ENCODE results near the gene RGR.

Gene RGR

DNA sequence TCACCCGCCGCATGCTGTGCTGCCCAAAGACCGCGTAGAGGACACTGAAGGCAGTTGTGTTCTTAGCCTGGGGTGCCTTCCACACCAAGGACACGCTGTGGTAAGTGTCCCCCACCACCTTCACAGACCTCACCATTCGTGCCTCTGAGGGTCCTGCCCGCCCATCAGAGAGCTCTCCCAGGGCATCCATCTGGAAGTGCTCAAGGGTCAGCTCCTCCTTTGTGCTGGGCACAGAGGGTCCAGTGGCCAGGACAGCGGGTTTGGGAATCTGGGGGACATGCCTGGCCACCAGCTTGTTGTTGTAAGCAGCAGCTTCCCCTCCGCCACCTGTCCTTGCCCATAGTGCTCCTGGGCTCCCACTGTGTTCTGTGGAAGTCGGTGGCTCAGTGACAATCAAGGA is 12.5 kb upstream of the RGR start:
- TF ChIP-seq, protein P1, sequence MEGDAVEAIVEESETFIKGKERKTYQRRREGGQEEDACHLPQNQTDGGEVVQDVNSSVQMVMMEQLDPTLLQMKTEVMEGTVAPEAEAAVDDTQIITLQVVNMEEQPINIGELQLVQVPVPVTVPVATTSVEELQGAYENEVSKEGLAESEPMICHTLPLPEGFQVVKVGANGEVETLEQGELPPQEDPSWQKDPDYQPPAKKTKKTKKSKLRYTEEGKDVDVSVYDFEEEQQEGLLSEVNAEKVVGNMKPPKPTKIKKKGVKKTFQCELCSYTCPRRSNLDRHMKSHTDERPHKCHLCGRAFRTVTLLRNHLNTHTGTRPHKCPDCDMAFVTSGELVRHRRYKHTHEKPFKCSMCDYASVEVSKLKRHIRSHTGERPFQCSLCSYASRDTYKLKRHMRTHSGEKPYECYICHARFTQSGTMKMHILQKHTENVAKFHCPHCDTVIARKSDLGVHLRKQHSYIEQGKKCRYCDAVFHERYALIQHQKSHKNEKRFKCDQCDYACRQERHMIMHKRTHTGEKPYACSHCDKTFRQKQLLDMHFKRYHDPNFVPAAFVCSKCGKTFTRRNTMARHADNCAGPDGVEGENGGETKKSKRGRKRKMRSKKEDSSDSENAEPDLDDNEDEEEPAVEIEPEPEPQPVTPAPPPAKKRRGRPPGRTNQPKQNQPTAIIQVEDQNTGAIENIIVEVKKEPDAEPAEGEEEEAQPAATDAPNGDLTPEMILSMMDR (IDR thresholded peaks at IDR 0.05; ENCODE audit: insufficient read depth, missing control alignments) = no peak
- DNase-seq (ENCODE audit: insufficient read length, low spot score) = no peak
- FAIRE-seq = no peak

- TF ChIP-seq, protein P1 (IDR thresholded peaks at IDR 0.05; ENCODE audit: insufficient read depth, missing control alignments) = no peak
- FAIRE-seq = no peak
These were observed 10.9 kb upstream of the RGR start for GRCh38 chr10:84233940-84234339.

GRCh38 chr10:84234479-84234878 is 10.4 kb upstream of the RGR start:
- no peak for FAIRE-seq
- DNase-seq (ENCODE audit: insufficient read length, low spot score) = no peak
- TF ChIP-seq, protein P1 (IDR thresholded peaks at IDR 0.05; ENCODE audit: insufficient read depth, missing control alignments) = no peak

More at GRCh38 chr10:84233940-84234339, 10.9 kb upstream of the RGR start:
- no peak for DNase-seq (ENCODE audit: insufficient read length, low spot score)

DNA sequence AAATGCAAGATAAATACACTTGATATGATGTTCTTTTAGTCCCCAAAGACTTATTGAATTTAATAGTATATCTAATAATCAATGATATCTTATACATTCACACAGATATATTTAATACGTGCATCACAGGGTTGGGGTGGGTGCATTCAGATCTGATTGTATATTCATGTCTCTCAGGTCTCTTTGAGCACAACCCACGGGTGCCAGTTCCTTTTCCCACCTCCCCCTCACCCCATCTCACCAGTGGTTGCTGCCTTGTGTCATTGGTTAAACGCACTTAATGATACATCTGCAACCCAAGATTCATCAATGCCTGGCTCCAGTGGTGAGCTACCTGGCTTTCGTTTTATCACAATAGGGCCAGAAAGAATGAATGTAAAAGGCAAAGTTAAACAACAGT is 9.8 kb upstream of the RGR start:
- FAIRE-seq = no peak
- TF ChIP-seq, protein P1 (IDR thresholded peaks at IDR 0.05; ENCODE audit: insufficient read depth, missing control alignments) = no peak
- no peak for DNase-seq (ENCODE audit: insufficient read length, low spot score)

DNA sequence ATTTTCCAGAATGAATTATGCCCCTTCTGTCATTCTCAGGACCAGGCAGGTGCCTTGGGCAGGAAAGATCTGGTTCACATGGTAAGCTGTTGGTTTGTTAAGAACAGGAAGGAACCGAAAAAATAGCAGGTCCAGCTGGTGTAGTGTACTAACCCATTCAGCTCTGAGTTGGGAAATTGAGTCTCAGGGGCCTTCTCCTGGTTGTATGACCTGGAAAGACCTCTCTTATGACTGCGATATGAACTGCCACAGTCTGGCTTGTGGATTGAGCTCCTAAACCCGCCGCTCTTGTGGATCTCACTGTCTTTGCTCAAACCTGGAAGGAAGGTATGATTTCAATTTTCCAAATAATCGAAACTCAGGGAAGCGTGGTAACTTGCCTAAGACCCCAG is 8.1 kb upstream of the RGR start:
- DNase-seq (ENCODE audit: insufficient read length, low spot score) = no peak
- TF ChIP-seq, protein P1 (IDR thresholded peaks at IDR 0.05; ENCODE audit: insufficient read depth, missing control alignments) = no peak
- FAIRE-seq = no peak

- FAIRE-seq (no peak), DNase-seq (ENCODE audit: insufficient read length, low spot score) (no peak)
- TF ChIP-seq, protein P1 (IDR thresholded peaks at IDR 0.05; ENCODE audit: insufficient read depth, missing control alignments) = no peak
These were observed 7.4 kb upstream of the RGR start for GRCh38 chr10:84237199-84238051.

GRCh38 chr10:84238909-84239308 is 5.9 kb upstream of the RGR start:
- no peak for DNase-seq (ENCODE audit: insufficient read length, low spot score)
- TF ChIP-seq, protein P1 (IDR thresholded peaks at IDR 0.05; ENCODE audit: insufficient read depth, missing control alignments) = no peak
- no peak for FAIRE-seq
